ENCODE results near the gene DHRS7B.

DNA sequence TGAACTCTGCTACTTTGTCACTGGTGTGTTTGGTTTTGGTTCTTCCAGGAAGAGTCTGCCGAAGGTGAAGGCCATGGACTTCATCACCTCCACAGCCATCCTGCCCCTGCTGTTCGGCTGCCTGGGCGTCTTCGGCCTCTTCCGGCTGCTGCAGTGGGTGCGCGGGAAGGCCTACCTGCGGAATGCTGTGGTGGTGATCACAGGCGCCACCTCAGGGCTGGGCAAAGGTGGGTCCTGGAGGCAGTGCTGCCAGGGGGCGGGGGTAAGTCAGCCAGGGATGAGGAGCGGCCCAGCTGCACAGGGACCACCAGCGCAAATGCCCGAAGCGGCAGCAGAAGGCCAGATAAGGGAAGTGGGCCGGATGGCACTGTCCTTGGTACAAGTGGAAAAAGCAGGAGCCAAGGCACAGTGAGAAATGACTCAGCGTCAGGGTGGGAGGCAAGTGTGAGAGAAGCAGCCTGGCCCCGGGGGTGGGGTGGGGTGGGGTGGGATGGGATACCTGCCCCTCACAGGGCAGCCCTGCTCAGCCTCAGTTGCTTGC, 45.3 kb downstream of the DHRS7B start:
- TF ChIP-seq, protein P1, sequence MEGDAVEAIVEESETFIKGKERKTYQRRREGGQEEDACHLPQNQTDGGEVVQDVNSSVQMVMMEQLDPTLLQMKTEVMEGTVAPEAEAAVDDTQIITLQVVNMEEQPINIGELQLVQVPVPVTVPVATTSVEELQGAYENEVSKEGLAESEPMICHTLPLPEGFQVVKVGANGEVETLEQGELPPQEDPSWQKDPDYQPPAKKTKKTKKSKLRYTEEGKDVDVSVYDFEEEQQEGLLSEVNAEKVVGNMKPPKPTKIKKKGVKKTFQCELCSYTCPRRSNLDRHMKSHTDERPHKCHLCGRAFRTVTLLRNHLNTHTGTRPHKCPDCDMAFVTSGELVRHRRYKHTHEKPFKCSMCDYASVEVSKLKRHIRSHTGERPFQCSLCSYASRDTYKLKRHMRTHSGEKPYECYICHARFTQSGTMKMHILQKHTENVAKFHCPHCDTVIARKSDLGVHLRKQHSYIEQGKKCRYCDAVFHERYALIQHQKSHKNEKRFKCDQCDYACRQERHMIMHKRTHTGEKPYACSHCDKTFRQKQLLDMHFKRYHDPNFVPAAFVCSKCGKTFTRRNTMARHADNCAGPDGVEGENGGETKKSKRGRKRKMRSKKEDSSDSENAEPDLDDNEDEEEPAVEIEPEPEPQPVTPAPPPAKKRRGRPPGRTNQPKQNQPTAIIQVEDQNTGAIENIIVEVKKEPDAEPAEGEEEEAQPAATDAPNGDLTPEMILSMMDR (IDR thresholded peaks at IDR 0.05; ENCODE audit: low read depth, low read length) = no peak
- TF ChIP-seq EZH2phosphoT487 (IDR thresholded peaks at IDR 0.05; ENCODE audit: low read depth) = no peak
